Stimulated activated naive CD8-positive, alpha-beta T cell treated with anti-CD3 and anti-CD28 coated beads, Interleukin-15, amount 100 ng/mL, for 72 hours (primary cell): ENCODE results near the gene PDE2A.

Source experiments
- ATAC-seq: fragments of 150-1000 bp; cut with Tn5 transposase; 2 replicates; pipeline ENCODE4 v1.10.0; 2021; ENCODE audit warnings: mild to moderate bottlenecking, moderate library complexity
- DNase-seq, 2 donors: peaks; one replicate each; pipeline ENCODE4 v3.0.0; 2021 to 2022
- H3K27ac Mint-ChIP-seq, 2 donors: one replicate each; pipeline ENCODE4 v1.8.0; 2022; ENCODE audit warnings: mild to moderate bottlenecking in 2 of 2, mixed read lengths in 2 of 2, moderate library complexity in 2 of 2
- H3K27me3 Mint-ChIP-seq: one replicate; pipeline ENCODE4 v1.8.0; 2022; ENCODE audit warnings: mixed read lengths
- H3K4me1 Mint-ChIP-seq: one replicate; pipeline ENCODE4 v1.8.0; 2022; ENCODE audit warnings: mild to moderate bottlenecking, mixed read lengths
- H3K4me3 Mint-ChIP-seq, 2 donors: one replicate each; pipeline ENCODE4 v1.8.0; 2022; ENCODE audit warnings: mild to moderate bottlenecking in 2 of 2, mixed read lengths in 2 of 2, moderate library complexity in 1 of 2
- H3K9me3 Mint-ChIP-seq, 2 donors: one replicate each; pipeline ENCODE4 v1.8.0; 2022; ENCODE audit warnings: mixed read lengths in 2 of 2

PDE2A gene

DNA sequence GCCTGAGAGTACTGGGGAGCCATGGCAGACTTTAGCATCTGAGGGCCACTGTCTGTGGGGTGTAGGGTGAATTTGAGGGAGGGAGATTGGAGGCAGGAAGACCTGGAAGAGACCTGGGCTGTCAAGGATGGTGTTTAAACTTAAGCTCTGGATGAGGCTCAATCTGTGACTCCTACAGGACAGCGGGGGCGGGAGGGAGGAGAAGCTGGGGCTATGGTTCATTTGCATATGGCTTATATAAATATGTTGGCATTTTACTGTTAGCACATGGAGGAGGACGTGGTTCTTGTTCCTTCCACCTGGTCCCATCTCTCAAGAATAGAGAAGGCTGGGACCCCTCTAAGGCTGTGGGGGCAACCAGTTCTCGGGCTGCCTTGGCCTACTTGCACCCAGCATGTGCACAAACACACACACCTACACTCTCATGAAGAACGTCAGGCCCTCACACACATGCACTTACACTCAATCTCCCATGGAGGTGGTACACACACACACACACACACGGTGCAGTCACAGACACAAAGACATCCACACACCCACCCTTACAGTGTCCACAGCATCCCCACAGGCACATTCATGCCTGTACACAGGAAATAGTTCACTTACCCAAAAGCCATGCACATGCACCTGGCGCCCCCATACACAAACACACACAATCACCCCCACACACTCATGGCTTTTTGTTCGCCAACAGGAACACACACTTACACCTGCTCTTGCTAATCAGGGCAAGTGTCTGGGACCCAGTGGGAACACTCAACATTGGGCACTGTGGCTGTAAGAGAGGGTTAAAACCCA lies 81.3 kb downstream of the PDE2A start:
- no peak for DNase-seq
- Mint-ChIP-seq H3K9me3 (no peaks in the 10 kb centered on the region), H3K27ac (no peak overlapping the region), H3K27me3 (peaks cover 77% of the 10 kb centered on the region), H3K4me1 (peaks cover 39% of the 10 kb centered on the region), H3K4me3 (peak overlapping the region in 1 of 2 donors; percentile 60)
- no peak for ATAC-seq

- DNase-seq (peak; percentile 62 to 74), ATAC-seq (peak; percentile 96)
- Mint-ChIP-seq H3K9me3 (no peaks in the 10 kb centered on the region), H3K27me3 (peaks cover 80% of the 10 kb centered on the region), H3K4me3 (peak overlapping the region; percentile 27 to 60), H3K4me1 (peaks cover 39% of the 10 kb centered on the region), H3K27ac (peak overlapping the region; percentile 8 to 91)
Observed at GRCh38 chr11:72591785-72592502, 82.3 kb downstream of the PDE2A start.

- ATAC-seq = no peak
- no peak for DNase-seq
- H3K27me3 Mint-ChIP-seq = peaks cover 79% of the 10 kb centered on the region
- H3K9me3 Mint-ChIP-seq = no peaks in the 10 kb centered on the region
- peak overlapping the region; percentile 14 to 69 for H3K4me3 Mint-ChIP-seq
- H3K27ac Mint-ChIP-seq = no peak overlapping the region
- H3K4me1 Mint-ChIP-seq = peaks cover 39% of the 10 kb centered on the region
Observed at GRCh38 chr11:72591023-72591422, 83.2 kb downstream of the PDE2A start.

- Mint-ChIP-seq H3K4me3 (peak overlapping the region; percentile 82 to 83), H3K9me3 (no peaks in the 10 kb centered on the region), H3K27me3 (peaks cover 76% of the 10 kb centered on the region), H3K4me1 (peaks cover 49% of the 10 kb centered on the region), H3K27ac (no peak overlapping the region)
- ATAC-seq (peak; percentile 34), DNase-seq (peak; percentile 57 to 61)
Observed at GRCh38 chr11:72589802-72590761, 84.1 kb downstream of the PDE2A start.

- DNase-seq (no peak), ATAC-seq (no peak)
- Mint-ChIP-seq H3K9me3 (no peaks in the 10 kb centered on the region), H3K27ac (no peak overlapping the region), H3K27me3 (peaks cover 71% of the 10 kb centered on the region), H3K4me1 (peaks cover 58% of the 10 kb centered on the region), H3K4me3 (no peak overlapping the region)
Observed at GRCh38 chr11:72588421-72589410, 85.5 kb downstream of the PDE2A start.

DNA sequence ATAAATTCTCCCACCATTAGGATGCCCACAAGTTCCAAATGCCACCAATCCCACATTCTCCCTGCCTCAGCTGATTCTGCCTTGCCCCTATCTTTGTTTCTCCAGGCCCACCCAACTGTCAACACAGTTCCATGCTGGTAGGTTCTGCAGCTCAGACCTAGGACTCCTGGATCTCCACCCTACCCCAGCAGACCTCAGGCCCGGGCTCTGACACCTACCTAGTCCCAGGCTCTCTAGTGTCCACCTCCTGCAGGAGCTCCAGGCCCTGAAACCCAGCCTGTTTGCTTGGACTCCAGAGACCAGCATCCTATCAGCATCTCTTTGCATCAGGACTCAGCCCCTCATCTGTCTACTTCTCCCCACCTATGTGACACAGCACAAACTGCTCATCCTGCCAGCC lies 86.5 kb downstream of the PDE2A start:
- Mint-ChIP-seq H3K9me3 (no peaks in the 10 kb centered on the region), H3K4me3 (no peak overlapping the region), H3K27me3 (peaks cover 73% of the 10 kb centered on the region), H3K4me1 (peaks cover 50% of the 10 kb centered on the region), H3K27ac (no peak overlapping the region)
- no peak for DNase-seq
- ATAC-seq = no peak

- H3K27ac Mint-ChIP-seq = no peak overlapping the region
- H3K4me1 Mint-ChIP-seq = peaks cover 38% of the 10 kb centered on the region
- no peak overlapping the region for H3K4me3 Mint-ChIP-seq
- DNase-seq = no peak
- H3K9me3 Mint-ChIP-seq = no peaks in the 10 kb centered on the region
- ATAC-seq = no peak
- peaks cover 65% of the 10 kb centered on the region for H3K27me3 Mint-ChIP-seq
Observed at GRCh38 chr11:72586321-72587090, 87.7 kb downstream of the PDE2A start.

DNA sequence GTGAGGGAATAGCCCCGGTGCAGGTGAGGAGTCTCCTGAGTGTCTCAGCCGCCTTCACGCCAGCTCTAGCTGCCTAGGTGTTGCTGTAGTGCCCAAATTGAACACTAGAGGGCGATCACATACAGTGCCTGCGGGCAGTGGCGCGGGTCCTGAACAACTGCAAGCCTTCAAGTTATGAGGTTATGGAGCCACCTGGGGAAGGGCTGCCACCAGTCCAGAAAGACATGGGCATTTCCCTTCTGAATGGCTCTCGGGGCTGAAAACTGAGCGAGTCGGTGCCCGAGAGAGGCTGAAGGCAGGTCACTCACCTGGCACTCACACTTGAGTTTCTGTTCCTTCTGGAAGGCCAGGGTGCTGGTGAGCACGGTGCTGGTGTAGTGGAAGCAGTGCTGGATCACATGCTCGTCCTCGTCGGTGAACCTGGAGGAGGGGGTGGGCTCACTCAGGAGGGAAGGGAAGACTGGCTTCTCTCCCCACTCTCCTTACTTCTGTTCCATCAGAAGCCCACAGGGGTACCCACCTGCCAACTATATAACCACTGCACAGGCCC lies 88.4 kb downstream of the PDE2A start:
- H3K9me3 Mint-ChIP-seq = no peaks in the 10 kb centered on the region
- H3K27me3 Mint-ChIP-seq = peaks cover 58% of the 10 kb centered on the region
- peaks cover 31% of the 10 kb centered on the region for H3K4me1 Mint-ChIP-seq
- ATAC-seq = peak; percentile 74
- H3K4me3 Mint-ChIP-seq = peak overlapping the region; percentile 45 to 59
- peak; percentile 56 to 72 for DNase-seq
- H3K27ac Mint-ChIP-seq = no peak overlapping the region

DNA sequence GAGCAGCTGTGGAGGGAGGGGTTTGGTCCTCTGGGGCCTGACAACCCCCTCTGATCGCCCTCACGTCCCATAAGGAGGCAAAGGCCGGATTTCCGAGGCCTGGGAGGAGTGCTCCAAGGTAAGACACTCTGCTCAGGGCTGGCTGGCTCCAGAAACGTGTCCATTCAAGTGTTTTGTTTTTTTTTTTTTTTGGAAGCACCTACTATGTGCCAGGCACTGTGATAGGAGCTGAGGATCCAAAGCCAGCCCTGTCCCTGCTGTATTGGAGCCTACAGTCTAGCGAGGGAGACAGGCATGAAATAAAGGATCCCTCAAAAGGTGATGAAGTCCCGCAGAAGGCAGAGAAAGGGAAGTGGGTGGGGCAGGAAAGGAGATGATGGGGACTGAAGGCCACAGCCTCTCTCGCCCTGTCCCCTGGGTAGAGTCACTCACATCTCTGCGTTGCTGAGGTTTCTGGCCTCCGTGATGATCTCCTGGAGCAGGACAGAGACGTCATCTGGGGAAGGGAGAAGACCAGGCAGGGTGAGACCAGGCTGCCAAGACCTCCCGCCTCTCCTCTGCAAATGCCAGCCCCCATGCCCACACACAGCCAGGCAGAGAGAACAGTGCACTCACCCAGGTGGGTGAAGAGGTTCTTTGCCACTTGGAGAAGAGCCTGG lies 89.2 kb downstream of the PDE2A start:
- H3K9me3 Mint-ChIP-seq = no peaks in the 10 kb centered on the region
- ATAC-seq (no peak), DNase-seq (no peak)
- H3K4me3 Mint-ChIP-seq = peak overlapping the region; percentile 78 to 80
- peak overlapping the region in 1 of 2 donors; percentile 66 for H3K27ac Mint-ChIP-seq
- H3K4me1 Mint-ChIP-seq = peaks cover 25% of the 10 kb centered on the region
- H3K27me3 Mint-ChIP-seq = peaks cover 51% of the 10 kb centered on the region

DNA sequence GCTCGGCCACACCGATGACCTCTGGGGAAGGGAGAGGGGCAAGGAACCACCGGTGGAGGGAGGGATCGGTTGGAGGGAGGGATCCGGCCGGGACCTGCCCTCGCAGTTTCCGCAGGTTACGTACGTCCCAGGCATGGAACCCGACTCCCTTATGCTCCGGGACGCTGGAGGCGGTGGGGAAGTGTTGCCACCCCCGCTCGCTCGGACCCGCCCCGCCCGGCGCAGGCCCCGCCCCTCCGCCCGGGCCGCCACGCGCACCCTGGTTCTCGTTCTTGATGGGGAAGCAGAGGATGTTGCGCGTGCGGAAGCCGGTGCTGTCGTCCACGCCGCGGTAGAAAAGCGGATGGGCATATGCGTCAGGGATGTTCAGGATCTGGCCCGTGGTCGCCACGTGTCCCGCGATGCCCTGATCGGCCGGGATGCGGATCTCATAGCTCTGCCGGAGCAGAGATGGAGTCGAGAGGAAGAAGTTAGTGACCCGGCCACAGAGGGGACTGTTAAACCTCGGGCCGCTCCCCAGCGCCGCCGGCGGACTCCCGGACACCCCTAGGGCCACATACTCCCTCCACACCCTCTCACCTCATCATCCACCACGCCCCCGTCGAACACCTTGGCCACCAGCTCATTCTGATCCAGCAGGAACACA lies 89.8 kb downstream of the PDE2A start:
- DNase-seq (peak; percentile 40 to 44), ATAC-seq (peak; percentile 48)
- H3K4me3 Mint-ChIP-seq = peak overlapping the region; percentile 78 to 80
- H3K9me3 Mint-ChIP-seq = no peaks in the 10 kb centered on the region
- peaks cover 19% of the 10 kb centered on the region for H3K4me1 Mint-ChIP-seq
- H3K27ac Mint-ChIP-seq = peak overlapping the region in 1 of 2 donors; percentile 66
- H3K27me3 Mint-ChIP-seq = peaks cover 44% of the 10 kb centered on the region

GRCh38 chr11:72583616-72584292 lies 90.5 kb downstream of the PDE2A start:
- Mint-ChIP-seq H3K4me3 (peak overlapping the region; percentile 42 to 55), H3K9me3 (no peaks in the 10 kb centered on the region), H3K4me1 (peaks cover 18% of the 10 kb centered on the region), H3K27me3 (peaks cover 37% of the 10 kb centered on the region), H3K27ac (no peak overlapping the region)
- no peak for DNase-seq
- no peak for ATAC-seq

DNA sequence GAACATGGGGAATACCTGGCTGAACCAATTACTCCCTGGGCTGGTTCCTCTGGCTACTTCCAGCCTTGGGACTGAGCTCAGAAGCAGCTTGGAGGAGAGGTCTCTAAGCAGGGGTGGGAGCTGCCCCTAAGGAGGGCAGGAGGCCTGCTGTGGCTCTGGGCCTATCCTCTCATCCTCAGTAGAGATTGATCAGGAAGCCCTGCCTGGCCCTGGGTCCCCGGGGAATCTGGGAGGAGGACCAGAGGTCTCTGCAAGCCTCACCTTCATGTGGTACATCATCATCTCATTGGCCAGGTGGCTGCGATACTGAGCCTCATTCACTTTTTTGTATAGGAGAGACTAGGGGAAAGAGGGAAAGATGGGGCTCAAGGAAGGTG lies 91.1 kb downstream of the PDE2A start:
- DNase-seq (no peak), ATAC-seq (no peak)
- no peaks in the 10 kb centered on the region for H3K9me3 Mint-ChIP-seq
- H3K27ac Mint-ChIP-seq = no peak overlapping the region
- H3K27me3 Mint-ChIP-seq = peaks cover 32% of the 10 kb centered on the region
- no peak overlapping the region for H3K4me3 Mint-ChIP-seq
- H3K4me1 Mint-ChIP-seq = peaks cover 18% of the 10 kb centered on the region
